ENCODE measurements around the gene PRDM2.

Gene PRDM2

DNA sequence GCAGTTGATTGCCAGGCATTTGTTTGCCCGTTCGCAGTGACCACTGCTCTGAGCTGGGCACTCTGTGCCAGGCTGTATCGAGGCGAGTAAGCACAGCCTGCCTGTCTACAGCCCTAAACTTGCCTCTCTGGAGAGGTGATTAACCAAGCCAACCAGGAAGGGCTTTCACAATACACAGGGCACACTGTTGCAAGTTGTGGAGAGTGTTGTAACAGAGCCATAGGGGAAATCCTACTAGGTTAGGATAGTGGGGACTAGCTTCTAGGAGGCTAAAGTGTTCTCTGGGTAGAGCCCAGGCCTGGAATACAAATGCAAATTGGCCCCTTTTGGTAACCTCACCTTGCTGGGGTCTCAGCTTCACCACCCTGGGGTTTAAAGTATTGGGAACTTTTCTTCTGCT, 23.8 kb downstream of the PRDM2 start:
- H3K4me3 ChIP-seq (ENCODE audit: control insufficient read depth, low read depth, low read length), result no peak overlapping the region
- TF ChIP-seq, protein P1, sequence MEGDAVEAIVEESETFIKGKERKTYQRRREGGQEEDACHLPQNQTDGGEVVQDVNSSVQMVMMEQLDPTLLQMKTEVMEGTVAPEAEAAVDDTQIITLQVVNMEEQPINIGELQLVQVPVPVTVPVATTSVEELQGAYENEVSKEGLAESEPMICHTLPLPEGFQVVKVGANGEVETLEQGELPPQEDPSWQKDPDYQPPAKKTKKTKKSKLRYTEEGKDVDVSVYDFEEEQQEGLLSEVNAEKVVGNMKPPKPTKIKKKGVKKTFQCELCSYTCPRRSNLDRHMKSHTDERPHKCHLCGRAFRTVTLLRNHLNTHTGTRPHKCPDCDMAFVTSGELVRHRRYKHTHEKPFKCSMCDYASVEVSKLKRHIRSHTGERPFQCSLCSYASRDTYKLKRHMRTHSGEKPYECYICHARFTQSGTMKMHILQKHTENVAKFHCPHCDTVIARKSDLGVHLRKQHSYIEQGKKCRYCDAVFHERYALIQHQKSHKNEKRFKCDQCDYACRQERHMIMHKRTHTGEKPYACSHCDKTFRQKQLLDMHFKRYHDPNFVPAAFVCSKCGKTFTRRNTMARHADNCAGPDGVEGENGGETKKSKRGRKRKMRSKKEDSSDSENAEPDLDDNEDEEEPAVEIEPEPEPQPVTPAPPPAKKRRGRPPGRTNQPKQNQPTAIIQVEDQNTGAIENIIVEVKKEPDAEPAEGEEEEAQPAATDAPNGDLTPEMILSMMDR (IDR thresholded peaks at IDR 0.05; ENCODE audit: control insufficient read depth, insufficient read depth, low read depth, low read length, missing control alignments), result no peak
- DNase-seq (ENCODE audit: low read depth), result no peak

DNA sequence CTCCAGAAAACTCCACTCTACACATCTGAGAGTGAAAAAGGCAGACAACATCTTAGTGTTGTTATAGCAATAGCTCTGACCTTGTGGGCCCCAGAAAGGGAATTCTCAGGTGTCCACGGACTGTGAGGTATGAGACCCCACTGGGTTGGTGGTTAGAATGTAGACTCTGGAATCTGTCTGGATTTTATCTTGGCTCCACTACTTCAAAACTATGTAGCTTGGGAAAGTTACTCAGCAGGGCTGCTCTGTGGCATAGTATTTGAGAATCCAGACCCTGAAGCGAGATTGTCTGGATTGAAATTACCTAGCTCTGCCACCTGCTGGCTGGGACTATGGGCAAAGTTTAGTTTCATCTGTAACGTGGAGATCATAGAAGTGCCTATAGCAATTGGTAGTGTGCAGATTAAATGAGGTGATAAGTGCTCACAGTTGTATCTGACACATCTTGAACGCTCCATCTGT, 25.8 kb downstream of the PRDM2 start:
- TF ChIP-seq, protein P1 (IDR thresholded peaks at IDR 0.05; ENCODE audit: control insufficient read depth, insufficient read depth, low read depth, low read length, missing control alignments), result peak; percentile 55
- no peak overlapping the region for H3K4me3 ChIP-seq (ENCODE audit: control insufficient read depth, low read depth, low read length)
- DNase-seq (ENCODE audit: low read depth), result peak; percentile 49

DNA sequence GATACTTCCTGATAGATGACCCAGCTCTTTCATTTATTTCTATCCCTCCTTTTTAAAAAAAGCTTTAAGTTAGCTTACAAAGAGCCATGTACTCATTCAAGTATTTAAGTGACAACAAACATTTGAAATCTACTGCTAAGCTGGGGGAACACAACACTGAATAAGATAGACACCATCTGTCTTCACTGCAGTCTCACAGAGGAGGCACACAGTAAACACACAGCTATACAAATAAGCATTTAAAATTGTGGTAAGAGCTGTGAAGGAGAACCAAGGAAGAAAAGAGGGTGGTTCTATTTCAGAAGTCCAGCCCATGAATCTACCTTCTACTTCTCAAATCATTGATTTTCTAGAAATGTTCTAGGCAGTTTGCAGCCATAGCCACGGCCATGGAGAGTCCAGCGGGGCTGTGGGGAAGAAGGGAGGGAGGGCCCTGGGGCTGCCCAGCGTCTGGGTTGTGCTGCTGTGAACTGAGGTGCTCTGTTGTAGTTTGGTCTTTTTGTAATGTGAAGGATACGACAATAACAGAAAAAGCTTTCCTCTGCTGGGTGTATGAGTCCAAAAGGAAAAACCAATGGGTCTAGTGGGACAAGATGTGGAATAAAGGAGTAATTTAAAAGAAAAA, 28.2 kb downstream of the PRDM2 start:
- TF ChIP-seq, protein P1 (IDR thresholded peaks at IDR 0.05; ENCODE audit: control insufficient read depth, insufficient read depth, low read depth, low read length, missing control alignments), result no peak
- DNase-seq (ENCODE audit: low read depth), result no peak
- H3K4me3 ChIP-seq (ENCODE audit: control insufficient read depth, low read depth, low read length), result no peak overlapping the region

DNA sequence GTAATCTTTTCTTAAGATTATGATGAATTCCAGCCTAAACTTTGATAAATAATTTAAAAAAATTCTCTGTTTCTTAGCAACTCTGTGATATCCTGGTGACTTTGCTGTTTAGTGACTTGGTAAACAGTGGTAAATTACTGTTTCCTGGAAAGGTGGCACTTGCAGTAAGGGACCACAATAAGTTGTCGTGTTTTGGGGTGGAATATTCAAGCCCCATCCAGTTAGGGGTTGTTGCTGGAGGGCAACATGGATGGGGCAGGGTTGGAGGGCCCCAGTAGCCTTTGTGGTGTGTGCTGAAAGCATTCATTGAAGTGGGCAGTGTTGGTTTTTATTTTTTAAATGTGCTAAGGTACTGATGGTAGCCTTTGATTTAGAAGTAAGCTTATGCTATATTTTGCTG, 30.3 kb downstream of the PRDM2 start:
- TF ChIP-seq, protein P1 (IDR thresholded peaks at IDR 0.05; ENCODE audit: control insufficient read depth, insufficient read depth, low read depth, low read length, missing control alignments), result no peak
- no peak overlapping the region for H3K4me3 ChIP-seq (ENCODE audit: control insufficient read depth, low read depth, low read length)
- DNase-seq (ENCODE audit: low read depth), result no peak

DNA sequence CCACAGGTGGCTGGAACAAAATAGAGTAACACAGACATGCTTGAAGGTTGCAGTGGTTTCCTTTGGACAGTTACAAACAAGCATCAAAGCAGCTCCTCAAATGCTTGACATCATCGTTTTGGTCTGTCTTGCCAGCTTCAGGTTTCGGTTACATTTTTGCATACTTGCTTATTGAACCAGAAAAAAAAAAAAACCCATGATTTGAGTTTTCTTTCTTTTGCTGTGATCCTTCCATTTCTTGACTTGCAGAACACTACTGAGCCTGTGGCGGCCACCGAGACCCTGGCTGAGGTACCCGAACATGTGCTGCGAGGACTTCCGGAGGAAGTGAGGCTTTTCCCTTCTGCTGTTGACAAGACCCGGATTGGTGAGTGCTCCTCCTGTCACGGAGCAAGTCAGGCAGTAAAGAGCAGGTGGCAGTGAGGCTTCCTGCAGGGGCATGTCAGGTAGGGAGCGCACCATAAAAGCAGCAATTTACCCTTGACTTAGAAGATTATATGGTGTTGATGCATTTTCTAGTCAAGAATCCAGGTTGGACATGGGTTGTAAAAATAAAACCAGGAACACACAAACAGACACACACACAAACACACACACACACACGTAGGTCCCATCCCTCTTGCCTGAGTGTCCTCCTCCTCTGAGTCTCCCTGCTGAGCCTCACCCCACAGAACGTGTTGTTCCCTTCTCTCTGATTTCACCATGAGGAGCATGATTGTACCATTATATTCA, 30.9 kb downstream of the PRDM2 start:
- no peak overlapping the region for H3K4me3 ChIP-seq (ENCODE audit: control insufficient read depth, low read depth, low read length)
- TF ChIP-seq, protein P1 (IDR thresholded peaks at IDR 0.05; ENCODE audit: control insufficient read depth, insufficient read depth, low read depth, low read length, missing control alignments), result no peak
- DNase-seq (ENCODE audit: low read depth), result no peak

DNA sequence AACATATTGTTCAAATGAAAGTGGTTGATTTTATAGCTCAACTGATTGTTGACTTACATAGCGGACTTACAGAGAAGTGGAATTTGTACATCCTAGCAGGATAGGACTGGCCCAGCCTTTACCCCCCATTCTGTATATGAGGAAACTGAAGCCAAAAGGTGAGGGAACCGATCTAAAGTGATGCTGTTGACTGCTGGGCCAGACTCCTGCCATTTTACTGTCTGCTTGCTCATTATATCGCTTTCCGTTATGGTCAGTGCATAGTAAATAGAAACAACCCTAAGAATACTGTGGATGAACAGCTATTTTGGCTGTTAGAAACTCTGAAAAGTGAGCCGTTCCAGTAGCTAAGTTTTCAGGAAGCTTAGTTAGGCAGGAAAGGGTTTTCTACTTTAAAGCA, 31.9 kb downstream of the PRDM2 start:
- DNase-seq (ENCODE audit: low read depth), result no peak

More for the DNA sequence above, 31.9 kb downstream of the PRDM2 start:
- TF ChIP-seq, protein P1 (IDR thresholded peaks at IDR 0.05; ENCODE audit: control insufficient read depth, insufficient read depth, low read depth, low read length, missing control alignments), result no peak
- H3K4me3 ChIP-seq (ENCODE audit: control insufficient read depth, low read depth, low read length), result no peak overlapping the region
